CD8-positive, alpha-beta memory T cell (primary cell): ENCODE results near the gene ITGB1BP1. TPM values are rescaled to one million over a fixed set of nuclear protein-coding genes. Genes with fewer than 3 reads are reported as not detected.

Experiments used
- CTCF ChIA-PET: fragments of 350-600 bp; sonication (Branson Sonifier 250); formaldehyde crosslinking; loops from one replicate; lab custom pipeline; 2021; ENCODE audit warnings: antibody characterized with exemption; lab: Charles Lee
- POLR2A ChIA-PET: fragments of 350-600 bp; sonication (Branson Sonifier 250); formaldehyde crosslinking; loops from one replicate; lab custom pipeline; 2021; ENCODE audit warnings: antibody characterized with exemption; lab: Charles Lee
- DNase-seq, 5 donors: peaks; one replicate each; pipeline versions ENCODE4 v3.0.0 to v3.0.0-alpha.2; 2020 to 2022; ENCODE audit warnings: mixed read lengths in 1 of 5
- H3K27ac ChIP-seq: one replicate; pipeline ENCODE4 v1.7.0; 2013; ENCODE audit warnings: low read depth, mild to moderate bottlenecking, low read length, moderate library complexity
- H3K27me3 ChIP-seq: 2 replicates; pipeline ENCODE4 v1.7.0; 2013; ENCODE audit warnings: low read length, mild to moderate bottlenecking; ENCODE audit not compliant: insufficient read depth, poor library complexity, severe bottlenecking
- H3K36me3 ChIP-seq: 2 replicates; pipeline ENCODE4 v1.7.0; 2013; ENCODE audit warnings: mild to moderate bottlenecking, low read length, moderate library complexity; ENCODE audit not compliant: insufficient read depth
- H3K4me1 ChIP-seq: 2 replicates; pipeline ENCODE4 v1.7.0; 2013; ENCODE audit warnings: mild to moderate bottlenecking, low read length, moderate library complexity; ENCODE audit not compliant: insufficient read depth
- H3K4me3 ChIP-seq: 2 replicates; pipeline ENCODE4 v1.7.0; 2013; ENCODE audit warnings: mild to moderate bottlenecking, low read length
- H3K9me3 ChIP-seq: 2 replicates; pipeline ENCODE4 v1.7.0; 2013; ENCODE audit warnings: mild to moderate bottlenecking, low read length
- H3K27ac Mint-ChIP-seq, 8 donors: one replicate each; pipeline ENCODE4 v1.8.0; 2020 to 2021; ENCODE audit warnings: mixed read lengths in 8 of 8, mild to moderate bottlenecking in 6 of 8, inconsistent platforms in 3 of 8, moderate library complexity in 3 of 8
- H3K27me3 Mint-ChIP-seq, 2 donors: one replicate each; pipeline ENCODE4 v1.8.0; 2020 to 2021; ENCODE audit warnings: mixed read lengths in 2 of 2, mild to moderate bottlenecking in 1 of 2, moderate library complexity in 1 of 2
- H3K36me3 Mint-ChIP-seq, 3 donors: one replicate each; pipeline ENCODE4 v1.8.0; 2020 to 2021; ENCODE audit warnings: mixed read lengths in 3 of 3, inconsistent platforms in 1 of 3, mild to moderate bottlenecking in 1 of 3
- H3K4me1 Mint-ChIP-seq, 3 donors: one replicate each; pipeline ENCODE4 v1.8.0; 2020 to 2021; ENCODE audit warnings: mixed read lengths in 3 of 3, inconsistent platforms in 1 of 3, mild to moderate bottlenecking in 1 of 3
- H3K4me3 Mint-ChIP-seq, 7 donors: one replicate each; pipeline ENCODE4 v1.8.0; 2020 to 2021; ENCODE audit warnings: mixed read lengths in 7 of 7, mild to moderate bottlenecking in 6 of 7, moderate library complexity in 4 of 7, inconsistent platforms in 2 of 7
- H3K9me3 Mint-ChIP-seq, 5 donors: one replicate each; pipeline ENCODE4 v1.8.0; 2020 to 2022; ENCODE audit warnings: mixed read lengths in 5 of 5, mild to moderate bottlenecking in 3 of 5, moderate library complexity in 2 of 5, inconsistent platforms in 1 of 5
- polyA plus RNA-seq: library from polyadenylated mRNA; unstranded; fragments of 300-500 nt; fragmentation: Illumina TruSeq; gene quantifications from one replicate; pipeline ENCODE4 v1.2.3, GENCODE V29; 2021
- total RNA-seq, 2 experiments: library from RNA; stranded (reverse); gene quantifications; one replicate each; pipeline ENCODE4 v1.2.3, GENCODE V29; 2021

The ITGB1BP1 gene
- total and polyA plus RNA-seq, 3 experiments from 2014 or later, result 185 to 200 (median 195) TPM

GRCh38 chr2:9375857-9376428 lies 47.4 kb downstream of the ITGB1BP1 start:
- no peak overlapping the region for H3K27ac ChIP-seq
- H3K9me3 ChIP-seq, result no peaks in the 10 kb centered on the region
- no peaks in the 10 kb centered on the region for H3K4me1 ChIP-seq
- H3K36me3 ChIP-seq, result no peaks in the 10 kb centered on the region
- no peaks in the 10 kb centered on the region for H3K36me3 Mint-ChIP-seq
- H3K4me3 Mint-ChIP-seq, result no peak overlapping the region
- H3K9me3 Mint-ChIP-seq, result no peaks in the 10 kb centered on the region
- H3K4me3 ChIP-seq, result no peak overlapping the region
- H3K27me3 Mint-ChIP-seq, result peaks cover 14 to 38% of the 10 kb centered on the region in 2 donors
- peak overlapping the region in 1 of 8 donors; percentile 11 for H3K27ac Mint-ChIP-seq
- ChIA-PET POLR2A (no interaction called here), CTCF (no interaction called here)
- no peak for DNase-seq
- H3K4me1 Mint-ChIP-seq, result no peaks in the 10 kb centered on the region
- H3K27me3 ChIP-seq, result no peaks in the 10 kb centered on the region

DNA sequence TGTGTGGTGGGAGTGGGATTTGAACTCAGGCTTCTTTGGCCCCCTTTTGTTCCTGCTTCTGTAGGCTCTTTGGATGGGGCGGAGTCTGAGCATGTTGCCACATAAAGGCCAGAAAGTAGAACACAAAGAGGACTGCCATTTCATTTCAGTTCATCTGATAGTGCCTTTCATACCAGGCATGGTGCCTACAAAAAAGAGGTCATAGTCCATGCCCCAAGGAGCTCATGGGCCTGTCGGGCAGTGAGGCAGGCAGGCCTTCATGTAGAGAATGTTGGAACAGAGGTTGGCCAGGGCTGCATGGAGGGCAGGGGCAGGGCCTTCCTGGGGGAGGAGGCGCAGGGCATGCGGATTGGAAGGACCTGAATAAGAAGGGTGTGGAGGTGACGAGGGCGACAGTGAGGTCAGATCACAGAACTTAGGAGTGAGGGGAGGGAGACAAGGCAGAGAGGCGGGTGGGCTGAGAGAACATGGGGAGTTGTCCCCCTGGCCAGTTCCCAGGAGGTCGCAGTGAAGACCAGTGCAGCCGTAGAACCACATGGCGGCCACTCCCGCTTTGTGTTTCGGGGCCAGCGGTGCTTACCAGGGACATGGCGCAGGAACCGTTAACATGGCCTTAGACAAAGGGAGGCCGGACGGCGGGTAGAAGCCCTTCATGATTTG lies 49.1 kb downstream of the ITGB1BP1 start:
- POLR2A ChIA-PET, result no interaction called here
- no peaks in the 10 kb centered on the region for H3K36me3 Mint-ChIP-seq
- no peaks in the 10 kb centered on the region for H3K4me1 Mint-ChIP-seq

GRCh38 chr2:9373476-9373875 lies 49.9 kb downstream of the ITGB1BP1 start:
- POLR2A ChIA-PET, result no interaction called here
- no peaks in the 10 kb centered on the region for H3K9me3 Mint-ChIP-seq
- peaks cover 23 to 53% of the 10 kb centered on the region in 2 donors for H3K27me3 Mint-ChIP-seq
- no peak for DNase-seq
- Histone ChIP-seq H3K4me1 (no peaks in the 10 kb centered on the region), H3K36me3 (no peaks in the 10 kb centered on the region), H3K9me3 (no peaks in the 10 kb centered on the region), H3K27ac (no peak overlapping the region), H3K4me3 (no peak overlapping the region), H3K27me3 (no peaks in the 10 kb centered on the region)
- no peaks in the 10 kb centered on the region for H3K36me3 Mint-ChIP-seq
- H3K27ac Mint-ChIP-seq, result no peak overlapping the region
- CTCF ChIA-PET, result no interaction called here
- no peak overlapping the region for H3K4me3 Mint-ChIP-seq
- H3K4me1 Mint-ChIP-seq, result no peaks in the 10 kb centered on the region

More for the DNA sequence above, 49.1 kb downstream of the ITGB1BP1 start:
- no peak overlapping the region for H3K27ac ChIP-seq
- Mint-ChIP-seq H3K9me3 (no peaks in the 10 kb centered on the region), H3K27ac (peak overlapping the region in 1 of 8 donors; percentile 64), H3K4me3 (no peak overlapping the region), H3K27me3 (peaks cover 20 to 51% of the 10 kb centered on the region in 2 donors)
- H3K4me1 ChIP-seq, result no peaks in the 10 kb centered on the region
- CTCF ChIA-PET, result no interaction called here
- H3K4me3 ChIP-seq, result no peak overlapping the region
- no peak for DNase-seq
- H3K9me3 ChIP-seq, result no peaks in the 10 kb centered on the region
- no peaks in the 10 kb centered on the region for H3K36me3 ChIP-seq
- H3K27me3 ChIP-seq, result no peaks in the 10 kb centered on the region

GRCh38 chr2:9373047-9373446 lies 50.3 kb downstream of the ITGB1BP1 start:
- H3K36me3 ChIP-seq, result no peaks in the 10 kb centered on the region
- H3K27me3 ChIP-seq, result no peaks in the 10 kb centered on the region
- ChIA-PET CTCF (no interaction called here), POLR2A (no interaction called here)
- Mint-ChIP-seq H3K27me3 (peaks cover 27 to 53% of the 10 kb centered on the region in 2 donors), H3K9me3 (no peaks in the 10 kb centered on the region), H3K4me1 (no peaks in the 10 kb centered on the region), H3K4me3 (no peak overlapping the region), H3K27ac (no peak overlapping the region), H3K36me3 (no peaks in the 10 kb centered on the region)
- no peak for DNase-seq
- no peak overlapping the region for H3K4me3 ChIP-seq
- H3K9me3 ChIP-seq, result no peaks in the 10 kb centered on the region
- no peak overlapping the region for H3K27ac ChIP-seq
- H3K4me1 ChIP-seq, result no peaks in the 10 kb centered on the region

DNA sequence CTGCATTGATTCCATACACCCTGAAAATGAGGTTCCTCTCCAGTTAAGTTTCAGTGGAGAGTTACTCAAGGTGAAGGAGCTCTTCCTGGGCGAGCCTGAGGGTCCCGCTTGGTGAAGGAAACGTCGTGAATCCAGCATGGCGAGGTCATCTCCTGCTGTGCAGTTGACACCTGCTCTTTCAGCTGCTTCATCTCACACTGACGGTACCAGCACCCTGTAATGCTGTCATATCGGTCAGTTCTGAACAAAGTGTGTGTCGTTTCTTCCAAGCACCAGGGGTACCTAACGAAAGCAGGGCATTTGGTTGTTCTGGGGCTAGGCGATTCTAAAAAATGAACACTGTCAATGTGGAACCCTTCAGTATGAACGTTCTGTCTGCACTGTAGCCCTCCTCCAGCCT lies 52.6 kb downstream of the ITGB1BP1 start:
- Mint-ChIP-seq H3K4me3 (no peak overlapping the region), H3K9me3 (no peaks in the 10 kb centered on the region), H3K36me3 (no peaks in the 10 kb centered on the region), H3K4me1 (no peaks in the 10 kb centered on the region), H3K27ac (no peak overlapping the region), H3K27me3 (peaks cover 26 to 41% of the 10 kb centered on the region in 2 donors)
- Histone ChIP-seq H3K36me3 (no peaks in the 10 kb centered on the region), H3K9me3 (no peaks in the 10 kb centered on the region), H3K4me3 (no peak overlapping the region), H3K4me1 (no peaks in the 10 kb centered on the region), H3K27me3 (no peaks in the 10 kb centered on the region), H3K27ac (no peak overlapping the region)
- ChIA-PET POLR2A (no interaction called here), CTCF (interaction anchor here (0.6 to 0.9 kb wide), 2 partner anchors 11 to 23 kb away, joined by 3 read pairs; no protein-coding TSS in a partner anchor)
- no peak for DNase-seq

GRCh38 chr2:9366026-9366425 lies 57.3 kb downstream of the ITGB1BP1 start:
- H3K4me3 ChIP-seq, result no peak overlapping the region
- H3K9me3 Mint-ChIP-seq, result no peaks in the 10 kb centered on the region
- no peak overlapping the region for H3K27ac Mint-ChIP-seq
- CTCF ChIA-PET, result no interaction called here
- H3K27me3 Mint-ChIP-seq, result peaks cover 27 to 30% of the 10 kb centered on the region in 2 donors
- no peaks in the 10 kb centered on the region for H3K36me3 Mint-ChIP-seq
- H3K27ac ChIP-seq, result no peak overlapping the region
- DNase-seq, result no peak
- H3K27me3 ChIP-seq, result no peaks in the 10 kb centered on the region
- H3K4me3 Mint-ChIP-seq, result no peak overlapping the region
- H3K9me3 ChIP-seq, result no peaks in the 10 kb centered on the region
- no peaks in the 10 kb centered on the region for H3K36me3 ChIP-seq
- H3K4me1 ChIP-seq, result no peaks in the 10 kb centered on the region
- POLR2A ChIA-PET, result no interaction called here
- H3K4me1 Mint-ChIP-seq, result no peaks in the 10 kb centered on the region

GRCh38 chr2:9365498-9366019 lies 57.8 kb downstream of the ITGB1BP1 start:
- no peaks in the 10 kb centered on the region for H3K4me1 Mint-ChIP-seq

GRCh38 chr2:9364791-9365497 lies 58.4 kb downstream of the ITGB1BP1 start:
- Mint-ChIP-seq H3K4me1 (no peaks in the 10 kb centered on the region), H3K36me3 (no peaks in the 10 kb centered on the region), H3K9me3 (no peaks in the 10 kb centered on the region), H3K27ac (no peak overlapping the region), H3K27me3 (peaks cover 16 to 26% of the 10 kb centered on the region in 2 donors), H3K4me3 (no peak overlapping the region)
- ChIA-PET CTCF (no interaction called here), POLR2A (no interaction called here)
- DNase-seq, result no peak
- no peak overlapping the region for H3K27ac ChIP-seq
- no peaks in the 10 kb centered on the region for H3K9me3 ChIP-seq
- no peaks in the 10 kb centered on the region for H3K36me3 ChIP-seq
- no peak overlapping the region for H3K4me3 ChIP-seq
- H3K27me3 ChIP-seq, result no peaks in the 10 kb centered on the region
- no peaks in the 10 kb centered on the region for H3K4me1 ChIP-seq

More at GRCh38 chr2:9365498-9366019, 57.8 kb downstream of the ITGB1BP1 start:
- H3K9me3 Mint-ChIP-seq, result no peaks in the 10 kb centered on the region
- no peaks in the 10 kb centered on the region for H3K36me3 Mint-ChIP-seq
- POLR2A ChIA-PET, result no interaction called here
- Histone ChIP-seq H3K27me3 (no peaks in the 10 kb centered on the region), H3K4me1 (no peaks in the 10 kb centered on the region), H3K4me3 (no peak overlapping the region), H3K9me3 (no peaks in the 10 kb centered on the region), H3K27ac (no peak overlapping the region), H3K36me3 (no peaks in the 10 kb centered on the region)
- peaks cover 22 to 26% of the 10 kb centered on the region in 2 donors for H3K27me3 Mint-ChIP-seq
- H3K27ac Mint-ChIP-seq, result no peak overlapping the region
- DNase-seq, result no peak
- CTCF ChIA-PET, result no interaction called here
- H3K4me3 Mint-ChIP-seq, result no peak overlapping the region
